K562 (cell line): ENCODE data around the gene LRRC59. TPM values are rescaled to one million over a fixed set of nuclear protein-coding genes. Genes with fewer than 3 reads are reported as not detected.
A peak's percentile ranks its signal among the peaks of the same experiment; 100 is the strongest.

Experiments
- ATF6 ChIP-seq: sonication (generic); formaldehyde crosslinking; IDR thresholded peaks from 2 replicates; pipeline ENCODE4 v1.4.0; 2020; ENCODE audit warnings: mild to moderate bottlenecking, missing genetic modification reagents
- BHLHE40 ChIP-seq: IDR thresholded peaks from 2 replicates; pipeline ENCODE4 v1.6.1; 2011; ENCODE audit warnings: low read length, improper control_type of control experiment
- CUX1 ChIP-seq: fragments of 200-800 bp; sonication (Bioruptor generic); IDR thresholded peaks from 2 replicates; pipeline ENCODE4 v1.6.1; 2016; ENCODE audit warnings: missing genetic modification characterization, missing compliant biosample characterization
- EP400 ChIP-seq: fragments of 450-650 bp; IDR thresholded peaks from 2 replicates; pipeline ENCODE4 v1.6.1; 2017; ENCODE audit warnings: antibody characterized with exemption, mild to moderate bottlenecking, moderate library complexity
- GMEB1 ChIP-seq: fragments of 250-450 bp; sonication (Bioruptor Pico); IDR thresholded peaks from 2 replicates; pipeline ENCODE4 v1.4.0; 2020; ENCODE audit warnings: mild to moderate bottlenecking
- MAX ChIP-seq: sonication (generic); formaldehyde crosslinking; IDR thresholded peaks from 2 replicates; pipeline ENCODE4 v1.9.0; 2022; ENCODE audit warnings: mild to moderate bottlenecking, missing genetic modification reagents
- SAFB ChIP-seq: fragments of 200-400 bp; formaldehyde crosslinking; IDR thresholded peaks from 2 replicates; pipeline ENCODE4 v1.6.1; 2017; ENCODE audit warnings: low read depth, low read length, borderline replicate concordance
- SMARCC2 ChIP-seq: fragments of 450-650 bp; IDR thresholded peaks from 2 replicates; pipeline ENCODE4 v1.6.1; 2017; ENCODE audit warnings: antibody characterized with exemption, moderate library complexity, mild to moderate bottlenecking, low read depth
- SRSF7 ChIP-seq: fragments of 200-400 bp; formaldehyde crosslinking; optimal IDR thresholded peaks from 2 replicates; pipeline ENCODE3; 2017; ENCODE audit warnings: mild to moderate bottlenecking, low read depth, low read length
- ZBTB11 ChIP-seq, 3 experiments: fragments of 200-800 bp in 1 of 3; fragments of 250-450 bp in 1 of 3; fragments of 450-650 bp in 1 of 3; sonication (Bioruptor Pico) in 1 of 3; sonication (Bioruptor generic) in 1 of 3; formaldehyde crosslinking in 1 of 3; IDR thresholded peaks; 2 replicates each; pipeline versions ENCODE4 v1.6.1 to v1.8.0; 2016 to 2022; ENCODE audit warnings: mild to moderate bottlenecking in 2 of 3, missing genetic modification characterization in 2 of 3, missing compliant biosample characterization in 1 of 3, moderate library complexity in 1 of 3
- polyA plus RNA-seq, 8 experiments: library from polyadenylated mRNA; depleted of rRNA in 4 of 8; stranded (reverse) in 5 of 8; unstranded in 3 of 8; fragments of >200 nt; fragmentation: Nextera tagmentation in 2 of 8; fragmentation: Illumina TruSeq in 1 of 8; extraction: Ambion mirVana in 2 of 8; extraction: Trizol in 1 of 8; gene quantifications; 2 replicates each; pipeline versions ENCODE4 v1.2.1 to v1.2.3, GENCODE V29; 2011 to 2014; ENCODE audit warnings: inconsistent platforms in 1 of 8, missing spikeins in 1 of 8
- total RNA-seq, 7 experiments: library from RNA; depleted of rRNA in 6 of 7; stranded (reverse); fragments of >200 nt in 6 of 7; fragmentation: Illumina TruSeq in 2 of 7; extraction: Trizol in 2 of 7; gene quantifications; 2 replicates each; pipeline versions ENCODE4 v1.2.1 to v1.2.3, GENCODE V29; 2011 to 2021; ENCODE audit warnings: low replicate concordance in 1 of 7

The LRRC59 gene
- total and polyA plus RNA-seq, 9 of the 15 experiments (the other 6 are each of a cell fraction or from before 2014, with no cell fraction given): 27.8 to 244 (median 154) TPM

- TF ChIP-seq SMARCC2 (no peak), EP400 (peak; percentile 64), GMEB1 (CRISPR knock-in tag) (peak; percentile 24; the same call in 1 of the 2 replicates), CUX1 (CRISPR knock-in tag) (peak; percentile 73; the same call in 1 of the 2 replicates), SAFB (peak; percentile 91), MAX (CRISPR knock-in tag) (peak; percentile 92), BHLHE40 (peak; percentile 35; the same call in 1 of the 2 replicates), SRSF7 (no peak), ZBTB11 (CRISPR knock-in tag; IDR thresholded peaks at IDR 0.05) (peak in 1 of 3 experiments; percentile 86; a peak in 2 of 6 replicates), ATF6 (CRISPR knock-in tag) (peak; percentile 19; the same call in 1 of the 2 replicates)
Observed at GRCh38 chr17:50345432-50346312, 51.7 kb downstream of the LRRC59 start, which contains the start of gene XYLT2 (continued).
